ENCODE results near the gene PRKCH. TPM values are rescaled to one million over a fixed set of nuclear protein-coding genes. Genes with fewer than 3 reads are reported as not detected.

The PRKCH gene
- total RNA-seq, 3 donors from 2014 or later (not counting 1 experiment from before 2014, with no cell fraction given) = 610 to 756 (median 618) TPM

GRCh38 chr14:61564618-61565091, 243.3 kb downstream of the PRKCH start:
- peaks cover 24 to 31% of the 10 kb centered on the region in 2 donors for H3K4me1 Mint-ChIP-seq
- intact Hi-C loops (cut with micrococcal nuclease) = no loop called here

GRCh38 chr14:61565181-61565580, 243.8 kb downstream of the PRKCH start:
- Mint-ChIP-seq H3K27ac (no peak overlapping the region), H3K9me3 (no peaks in the 10 kb centered on the region), H3K4me3 (no peak overlapping the region), H3K36me3 (no peaks in the 10 kb centered on the region), H3K4me1 (peaks cover 29 to 35% of the 10 kb centered on the region in 2 donors), H3K27me3 (ENCODE audit: low read depth in 2 of 2) (peaks cover 12 to 15% of the 10 kb centered on the region in 2 donors)
- H3K27me3 ChIP-seq (ENCODE audit: control insufficient read depth, insufficient read depth, low read length) = peaks cover 2% of the 10 kb centered on the region
- H3K9me3 ChIP-seq (ENCODE audit: control insufficient read depth, insufficient read depth, low read length) = no peaks in the 10 kb centered on the region
- peaks cover 28% of the 10 kb centered on the region for H3K4me1 ChIP-seq (ENCODE audit: control insufficient read depth, insufficient read depth, low read length)
- no peak overlapping the region for H3K4me3 ChIP-seq (ENCODE audit: low read length)
- no peak for TF ChIP-seq CTCF (IDR thresholded peaks at IDR 0.05)
- no peaks in the 10 kb centered on the region for H3K36me3 ChIP-seq (ENCODE audit: control insufficient read depth, insufficient read depth, low read length)
- intact Hi-C loops (cut with micrococcal nuclease) = no loop called here
- DNase-seq = no peak
- no peak for ATAC-seq
- no peak overlapping the region for H3K27ac ChIP-seq (ENCODE audit: low read length)

More at GRCh38 chr14:61564618-61565091, 243.3 kb downstream of the PRKCH start:
- Histone ChIP-seq H3K27ac (ENCODE audit: low read length) (no peak overlapping the region), H3K36me3 (ENCODE audit: control insufficient read depth, insufficient read depth, low read length) (no peaks in the 10 kb centered on the region), H3K4me3 (ENCODE audit: low read length) (no peak overlapping the region), H3K9me3 (ENCODE audit: control insufficient read depth, insufficient read depth, low read length) (no peaks in the 10 kb centered on the region), H3K27me3 (ENCODE audit: control insufficient read depth, insufficient read depth, low read length) (no peaks in the 10 kb centered on the region), H3K4me1 (ENCODE audit: control insufficient read depth, insufficient read depth, low read length) (peaks cover 26% of the 10 kb centered on the region)
- no peak overlapping the region for H3K4me3 Mint-ChIP-seq
- 88% methylated on average over 6 of the region's 6 CpGs for WGBS (ENCODE audit: insufficient coverage)
- H3K36me3 Mint-ChIP-seq = no peaks in the 10 kb centered on the region
- TF ChIP-seq CTCF (IDR thresholded peaks at IDR 0.05) = no peak
- ATAC-seq = no peak
- H3K27me3 Mint-ChIP-seq (ENCODE audit: low read depth in 2 of 2) = peaks cover 7 to 12% of the 10 kb centered on the region in 2 donors
- no peak overlapping the region for H3K27ac Mint-ChIP-seq
- H3K9me3 Mint-ChIP-seq = no peaks in the 10 kb centered on the region
- no peak for DNase-seq

GRCh38 chr14:61565836-61566536, 244.6 kb downstream of the PRKCH start:
- Mint-ChIP-seq H3K9me3 (no peaks in the 10 kb centered on the region), H3K36me3 (no peaks in the 10 kb centered on the region), H3K4me1 (peaks cover 33 to 40% of the 10 kb centered on the region in 2 donors), H3K4me3 (no peak overlapping the region), H3K27me3 (ENCODE audit: low read depth in 2 of 2) (peaks cover 20% of the 10 kb centered on the region in 2 donors), H3K27ac (no peak overlapping the region)
- ATAC-seq = no peak
- H3K9me3 ChIP-seq (ENCODE audit: control insufficient read depth, insufficient read depth, low read length) = no peaks in the 10 kb centered on the region
- DNase-seq = no peak
- no peaks in the 10 kb centered on the region for H3K36me3 ChIP-seq (ENCODE audit: control insufficient read depth, insufficient read depth, low read length)
- no peak overlapping the region for H3K4me3 ChIP-seq (ENCODE audit: low read length)
- 90% methylated on average over 2 of the region's 3 CpGs for WGBS (ENCODE audit: insufficient coverage)
- peaks cover 28% of the 10 kb centered on the region for H3K4me1 ChIP-seq (ENCODE audit: control insufficient read depth, insufficient read depth, low read length)
- peaks cover 3% of the 10 kb centered on the region for H3K27me3 ChIP-seq (ENCODE audit: control insufficient read depth, insufficient read depth, low read length)
- TF ChIP-seq CTCF (IDR thresholded peaks at IDR 0.05) = no peak
- intact Hi-C loops (cut with micrococcal nuclease) = no loop called here
- no peak overlapping the region for H3K27ac ChIP-seq (ENCODE audit: low read length)

Data from natural killer cell (primary cell).